Activated T-helper 1 cell treated with anti-CD3 and anti-CD28 coated beads, Interleukin-2, amount 50 U/mL, for 16 hours (primary cell): ENCODE results near the gene CYP2C19.
"Not testable (repeated sequence)": the region's sequence is repeated elsewhere in the genome, so short reads cannot be mapped to it uniquely, and the experiment has no call there.

Experiments
- DNase-seq, 2 donors: peaks; one replicate each; pipeline ENCODE4 v3.0.0-alpha.2; 2020; ENCODE audit warnings: low read depth in 1 of 2, low spot score in 1 of 2

CYP2C19 gene

DNA sequence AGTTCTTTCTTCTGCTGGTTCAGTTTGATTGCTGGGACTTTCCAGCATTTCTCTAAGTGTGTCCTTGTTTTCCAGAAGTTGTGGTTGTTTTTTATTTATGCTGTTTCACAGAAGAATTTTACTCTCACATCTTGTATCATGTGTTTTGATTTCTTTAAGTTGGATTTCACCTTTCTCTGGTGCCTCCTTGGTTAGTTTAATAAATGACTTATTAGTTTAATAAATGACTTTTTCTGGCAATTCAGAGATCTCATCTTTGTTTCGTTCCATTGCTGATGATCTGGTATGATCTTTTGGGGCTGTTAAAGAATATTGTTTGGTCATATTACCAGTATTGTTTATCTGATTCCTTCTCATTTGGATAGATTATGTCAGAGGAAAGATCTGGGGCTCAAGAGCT is 116.2 kb downstream of the CYP2C19 start:
- DNase-seq = no peak

DNA sequence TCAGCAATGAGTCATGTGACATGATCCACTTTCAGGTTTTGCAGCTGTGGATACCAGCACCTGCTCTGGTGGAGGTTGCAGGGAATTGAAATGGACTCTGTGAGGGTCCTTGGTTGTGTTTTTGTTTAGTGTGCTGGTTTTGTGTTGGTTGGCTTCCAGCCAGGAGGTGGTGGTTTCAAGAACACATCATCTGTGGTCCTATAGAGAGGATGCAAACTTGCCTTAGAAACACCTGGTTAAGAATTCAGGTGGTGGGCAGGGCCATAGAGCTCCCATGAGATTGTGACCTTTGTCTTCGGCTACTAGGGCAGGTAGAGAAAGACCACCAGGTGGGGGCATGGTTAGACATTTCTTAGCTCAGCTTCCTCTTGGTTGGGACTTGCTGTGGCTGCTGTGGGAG is 116.7 kb downstream of the CYP2C19 start:
- DNase-seq = no peak

DNA sequence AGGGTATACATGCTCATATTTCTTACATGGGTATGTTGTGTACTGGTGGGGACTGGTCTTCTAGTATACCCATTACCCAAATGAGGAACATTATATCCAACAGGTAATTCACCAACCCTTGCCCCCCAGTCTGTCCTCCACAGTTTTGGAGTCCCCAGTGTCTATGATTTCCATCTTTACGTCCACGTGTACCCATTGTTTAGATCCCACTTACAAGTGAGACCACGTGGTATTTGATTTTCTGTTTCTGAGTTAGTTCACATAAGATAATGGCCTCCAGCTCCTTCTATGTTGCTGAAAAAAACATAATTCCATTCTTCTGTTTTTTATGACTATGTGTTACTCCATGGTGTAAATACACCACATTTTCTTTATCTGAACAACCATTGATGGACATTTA is 126.6 kb downstream of the CYP2C19 start:
- no peak for DNase-seq

DNA sequence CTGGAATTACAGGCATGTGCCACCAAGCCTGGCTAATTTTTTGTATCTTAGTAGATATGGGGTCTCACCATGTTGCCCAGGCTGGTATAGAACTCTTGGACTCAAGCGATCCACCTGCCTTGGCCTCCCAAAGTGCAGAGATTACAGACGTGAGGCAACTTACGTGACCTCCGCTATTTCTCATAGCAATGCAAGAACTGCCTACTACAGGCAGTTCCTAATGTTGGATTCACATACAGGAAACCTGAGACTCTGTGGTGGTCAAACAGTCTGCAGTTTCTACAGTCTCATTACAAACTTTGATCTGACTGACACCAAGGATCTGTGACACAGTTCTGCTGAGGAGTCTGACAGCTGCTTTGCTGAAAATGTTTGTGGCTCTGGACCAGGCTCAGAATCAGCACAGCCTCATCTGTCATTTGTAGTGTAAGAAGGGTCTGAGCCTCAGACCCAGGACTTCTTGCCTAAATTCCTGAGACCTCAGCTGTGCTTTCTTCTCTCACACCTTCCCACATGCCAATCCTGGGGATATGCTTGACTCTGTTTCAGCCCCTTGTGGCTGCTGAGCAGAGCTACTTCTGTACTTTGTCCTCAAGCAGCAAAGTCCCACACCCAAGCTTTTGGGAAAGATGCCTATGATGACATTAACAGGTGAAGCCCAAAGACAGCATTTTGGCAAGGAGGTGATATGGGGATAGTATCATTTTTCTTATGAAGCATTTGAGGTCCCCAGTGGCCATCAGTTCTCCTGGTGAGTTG is 128.0 kb downstream of the CYP2C19 start:
- no peak for DNase-seq

DNA sequence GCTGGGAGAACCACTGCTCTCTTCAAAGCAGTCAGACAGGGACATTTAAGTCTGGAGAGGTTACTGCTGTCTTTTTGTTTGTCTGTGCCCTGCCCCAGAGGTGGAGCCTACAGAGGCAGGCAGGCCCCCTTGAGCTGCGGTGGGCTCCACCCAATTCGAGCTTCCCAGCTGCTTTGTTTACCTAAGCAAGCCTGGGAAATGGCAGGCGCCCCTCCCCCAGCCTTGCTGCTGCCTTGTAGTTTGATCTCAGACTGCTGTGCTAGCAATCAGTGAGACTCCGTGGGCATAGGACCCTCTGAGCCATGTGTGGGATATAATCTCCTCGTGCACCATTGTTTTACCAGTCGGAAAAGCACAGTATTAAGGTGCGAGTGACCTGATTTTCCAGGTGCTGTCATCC is 135.9 kb downstream of the CYP2C19 start:
- not testable (repeated sequence) for DNase-seq

DNA sequence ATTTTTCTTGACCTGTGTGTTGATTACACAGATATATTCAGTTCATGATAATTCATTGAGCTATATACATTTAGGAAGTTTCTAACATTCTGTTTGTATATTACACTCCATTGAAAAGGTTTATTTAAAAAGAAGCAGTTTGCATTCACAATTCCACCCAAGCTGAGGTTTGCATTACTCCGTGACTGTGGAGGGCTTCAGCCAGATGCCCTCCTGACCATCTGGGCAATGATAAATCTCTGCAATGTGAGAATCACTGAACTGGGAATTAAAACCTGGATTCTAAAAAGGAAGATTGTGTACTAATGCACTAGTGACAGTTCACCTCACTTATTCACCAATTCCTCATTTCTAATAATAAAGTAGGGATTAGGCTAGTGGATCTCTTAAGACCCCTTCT is 139.6 kb downstream of the CYP2C19 start:
- DNase-seq = no peak

DNA sequence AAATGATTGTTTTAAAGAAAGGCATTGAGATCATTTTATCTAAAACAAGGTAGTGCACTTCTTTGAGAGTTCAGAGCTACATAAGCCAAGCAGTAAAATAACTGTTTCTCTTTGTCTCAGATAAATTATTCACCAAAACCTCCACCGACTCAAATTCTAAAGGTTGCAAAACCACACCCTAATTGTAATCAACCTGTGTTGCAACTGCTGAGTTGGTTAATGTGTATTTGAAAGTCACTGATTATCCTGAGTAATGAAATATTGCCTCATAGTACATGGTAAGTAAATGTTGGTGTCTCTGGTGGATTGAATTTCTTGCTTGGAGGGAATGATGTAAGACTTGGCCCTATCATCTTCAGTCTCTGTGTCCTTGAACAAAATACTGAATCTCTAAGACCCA is 140.1 kb downstream of the CYP2C19 start:
- no peak for DNase-seq
